D721Med (cell line): ENCODE data around the gene IP6K3.

Source experiments
- DNase-seq: peaks from one replicate; pipeline ENCODE4 v3.0.0; 2011; ENCODE audit warnings: low spot score; ENCODE audit not compliant: insufficient read length
- FAIRE-seq: peaks from 2 replicates; lab custom pipeline; 2011; peaks lifted over from hg19 to GRCh38; lab: Jason Lieb, UNC
- CTCF ChIP-seq: IDR thresholded peaks from 2 replicates; pipeline ENCODE4 v1.5.1; 2012; ENCODE audit warnings: mild to moderate bottlenecking, control low read depth; ENCODE audit not compliant: insufficient read depth; ENCODE audit errors: missing control alignments

The IP6K3 gene

GRCh38 chr6:33678233-33678931 is 68.3 kb downstream of the IP6K3 start:
- no peak for TF ChIP-seq CTCF
- DNase-seq (no peak), FAIRE-seq (no peak)

GRCh38 chr6:33677689-33678088 is 69.0 kb downstream of the IP6K3 start:
- no peak for TF ChIP-seq CTCF
- FAIRE-seq = no peak
- DNase-seq = no peak

GRCh38 chr6:33677143-33677660 is 69.5 kb downstream of the IP6K3 start:
- no peak for FAIRE-seq
- no peak for DNase-seq
- no peak for TF ChIP-seq CTCF

GRCh38 chr6:33676416-33677142 is 70.1 kb downstream of the IP6K3 start:
- FAIRE-seq (no peak), DNase-seq (no peak)
- no peak for TF ChIP-seq CTCF

- DNase-seq (no peak), FAIRE-seq (no peak)
- TF ChIP-seq CTCF = no peak
Measured at GRCh38 chr6:33675968-33676367, 70.7 kb downstream of the IP6K3 start.

- no peak for TF ChIP-seq CTCF
- no peak for FAIRE-seq
- no peak for DNase-seq
Measured at GRCh38 chr6:33673851-33674250, 72.9 kb downstream of the IP6K3 start.

GRCh38 chr6:33672808-33673207 is 73.9 kb downstream of the IP6K3 start:
- FAIRE-seq = no peak
- TF ChIP-seq CTCF = no peak
- no peak for DNase-seq
